B cell (primary cell): Measurements from ENCODE around the gene MFSD2A. TPM values are rescaled to one million over a fixed set of nuclear protein-coding genes. Genes with fewer than 3 reads are reported as not detected.
A peak's percentile ranks its signal among the peaks of the same experiment; 100 is the strongest.
"Not testable (repeated sequence)": the region's sequence is repeated elsewhere in the genome, so short reads cannot be mapped to it uniquely, and the experiment has no call there.

Experiments
- ATAC-seq: fragments of 200-7000 bp; cut with Tn5 transposase; one replicate; pipeline ENCODE4 v1.10.0; 2021; ENCODE audit warnings: low read depth, mild to moderate bottlenecking, moderate number of reproducible peaks, moderate library complexity
- CTCF ChIA-PET: fragments of 350-600 bp; sonication (Branson Sonifier 250); formaldehyde crosslinking; loops from one replicate; lab custom pipeline; 2021; ENCODE audit warnings: antibody characterized with exemption, inconsistent platforms; lab: Charles Lee
- POLR2A ChIA-PET: fragments of 350-600 bp; sonication (Branson Sonifier 250); formaldehyde crosslinking; loops from one replicate; lab custom pipeline; 2021; ENCODE audit warnings: antibody characterized with exemption; lab: Charles Lee
- DNase-seq: peaks from one replicate; pipeline ENCODE4 v3.0.0; 2013
- H2AFZ ChIP-seq: 2 replicates; pipeline ENCODE4 v1.6.1; 2012; ENCODE audit warnings: mild to moderate bottlenecking, low read depth, low read length; ENCODE audit not compliant: insufficient read depth, poor library complexity, severe bottlenecking
- H3K27ac ChIP-seq, 2 donors: 1 replicate in 1 of 2; 2 replicates in 1 of 2; pipeline ENCODE4 v1.5.1; 2012 to 2013; ENCODE audit warnings: low read length in 2 of 2, mild to moderate bottlenecking in 2 of 2, moderate library complexity in 1 of 2
- H3K27me3 ChIP-seq, 4 experiments: fragments of 200-600 bp in 1 of 4; sonication (generic) in 1 of 4; replicated peaks in 1 of 4; 1 replicate in 2 of 4; 2 replicates in 2 of 4; pipeline versions ENCODE4 v1.6.1 to v1.7.0; 2013 to 2016; ENCODE audit warnings: low read length in 3 of 4, mild to moderate bottlenecking in 2 of 4, mixed read lengths in 1 of 4, moderate library complexity in 1 of 4; ENCODE audit not compliant: insufficient read depth in 4 of 4, control insufficient read depth in 3 of 4; ENCODE audit errors: control extremely low read depth in 1 of 4
- H3K36me3 ChIP-seq, 2 experiments: replicated peaks in 1 of 2; 1 replicate in 1 of 2; 2 replicates in 1 of 2; pipeline versions ENCODE4 v1.6.1 to v1.7.1; 2013; ENCODE audit warnings: low read length in 1 of 2; ENCODE audit not compliant: insufficient read depth in 2 of 2, control insufficient read depth in 1 of 2; ENCODE audit errors: control extremely low read depth in 1 of 2, extremely low read depth in 1 of 2
- H3K4me1 ChIP-seq, 2 donors: fragments of 200-600 bp in 1 of 2; sonication (generic) in 1 of 2; 1 replicate in 1 of 2; 2 replicates in 1 of 2; pipeline versions ENCODE4 v1.5.1 to v1.6.1; 2013 to 2017; ENCODE audit warnings: low read length in 2 of 2; ENCODE audit not compliant: control insufficient read depth in 2 of 2, insufficient read depth in 2 of 2
- H3K4me2 ChIP-seq: replicated peaks from 2 replicates; pipeline ENCODE3; 2012; ENCODE audit warnings: mild to moderate bottlenecking, low read depth, low read length; ENCODE audit not compliant: poor library complexity, severe bottlenecking
- H3K4me3 ChIP-seq, 5 experiments: fragments of 200-600 bp in 1 of 5; sonication (generic) in 1 of 5; 1 replicate in 3 of 5; 2 replicates in 2 of 5; pipeline versions ENCODE4 v1.5.1 to v1.7.0; 2011 to 2016; ENCODE audit warnings: low read length in 4 of 5, mild to moderate bottlenecking in 4 of 5, low read depth in 2 of 5, control low read depth in 1 of 5, moderate library complexity in 1 of 5; ENCODE audit not compliant: insufficient read depth in 1 of 5; ENCODE audit errors: control extremely low read depth in 1 of 5, extremely low read depth in 1 of 5
- H3K79me2 ChIP-seq: fragments of 200-600 bp; sonication (generic); one replicate; pipeline ENCODE4 v1.6.0; 2016; ENCODE audit warnings: low read length; ENCODE audit not compliant: control insufficient read depth, insufficient read depth
- H3K9ac ChIP-seq: fragments of 200-600 bp; sonication (generic); 2 replicates; pipeline ENCODE4 v1.6.1; 2017; ENCODE audit warnings: mild to moderate bottlenecking, low read length, moderate library complexity
- H3K9me3 ChIP-seq, 3 donors: one replicate each; pipeline versions ENCODE4 v1.6.1 to v1.7.1; 2013; ENCODE audit warnings: low read length in 2 of 3; ENCODE audit not compliant: control insufficient read depth in 2 of 3, insufficient read depth in 1 of 3; ENCODE audit errors: control extremely low read depth in 1 of 3
- H4K20me1 ChIP-seq: 2 replicates; pipeline ENCODE4 v1.6.0; 2012; ENCODE audit warnings: mild to moderate bottlenecking, low read length; ENCODE audit not compliant: insufficient read depth, control insufficient read depth, poor library complexity, severe bottlenecking
- H3K27ac Mint-ChIP-seq: one replicate; pipeline ENCODE4 v1.8.0; 2021; ENCODE audit warnings: mixed read lengths
- H3K27me3 Mint-ChIP-seq: one replicate; pipeline ENCODE4 v1.8.0; 2021; ENCODE audit warnings: mixed read lengths
- H3K4me1 Mint-ChIP-seq: one replicate; pipeline ENCODE4 v1.8.0; 2021; ENCODE audit warnings: mixed read lengths
- H3K4me3 Mint-ChIP-seq: one replicate; pipeline ENCODE4 v1.8.0; 2021; ENCODE audit warnings: mixed read lengths
- H3K9me3 Mint-ChIP-seq: one replicate; pipeline ENCODE4 v1.8.0; 2022; ENCODE audit warnings: mixed read lengths; ENCODE audit not compliant: insufficient read depth
- CTCF ChIP-seq: fragments of 200-600 bp; IDR thresholded peaks from one replicate; pipeline ENCODE4 v1.8.0; 2022; ENCODE audit warnings: antibody characterized with exemption, mild to moderate bottlenecking
- EZH2 ChIP-seq: IDR thresholded peaks from 2 replicates; pipeline ENCODE4 v1.6.1; 2012; ENCODE audit warnings: borderline replicate concordance, low read depth, mild to moderate bottlenecking, moderate library complexity, low read length; ENCODE audit not compliant: insufficient read depth, poor library complexity, severe bottlenecking
- WGBS: methylation state at CpG from one replicate; pipeline ENCODE4 v1.1.5; 2013; ENCODE audit warnings: missing lambda C conversion rate; ENCODE audit not compliant: insufficient coverage; 5-methylcytosine and 5-hydroxymethylcytosine counted together
- intact Hi-C: fragments of 100-400 bp; cut with micrococcal nuclease; formaldehyde crosslinking; loops from one replicate; pipeline ENCODE4 v1.10.0; 2022
- polyA plus RNA-seq: library from polyadenylated mRNA; depleted of rRNA; stranded (reverse); fragments of >200 nt; gene quantifications from 2 replicates; pipeline ENCODE4 v1.2.3, GENCODE V29; 2012
- total RNA-seq, 2 donors: library from RNA; stranded (reverse); fragments of 120-200 nt in 1 of 2; gene quantifications; 1 replicate in 1 of 2; 2 replicates in 1 of 2; pipeline versions ENCODE4 v1.2.3 to v1.2.4, GENCODE V29; 2013 to 2022

Gene MFSD2A
- total and polyA plus RNA-seq, 2 donors (not counting 1 experiment from before 2014, with no cell fraction given) = 1.8 to 3.9 TPM

- Histone ChIP-seq H3K4me2 (peak overlapping the region; percentile 77), H3K36me3 (no peaks in the 10 kb centered on the region), H3K9ac (peak overlapping the region; percentile 44), H3K27me3 (no peaks in the 10 kb centered on the region), H3K4me1 (peaks cover 25 to 46% of the 10 kb centered on the region in 2 donors), H3K4me3 (peak overlapping the region; percentile 6 to 34 (median 26)), H3K27ac (peak overlapping the region; percentile 71 to 73), H3K79me2 (peaks cover 17% of the 10 kb centered on the region), H4K20me1 (no peaks in the 10 kb centered on the region), H2AFZ (peak overlapping the region; percentile 86), H3K9me3 (peaks cover 0 to 4% (median 0%) of the 10 kb centered on the region in 3 donors)
- intact Hi-C loops = loop anchor here (1.0 kb wide), 1 partner anchor 77 kb away; the partner anchor contains the start of gene TRIT1
- Mint-ChIP-seq H3K27me3 (no peaks in the 10 kb centered on the region), H3K4me1 (peaks cover 47% of the 10 kb centered on the region), H3K27ac (peak overlapping the region; percentile 93), H3K4me3 (peak overlapping the region; percentile 77), H3K9me3 (no peaks in the 10 kb centered on the region)
- DNase-seq (peak; percentile 88), ATAC-seq (peak; percentile 95)
- TF ChIP-seq EZH2 (no peak), CTCF (no peak)
- WGBS = 12% methylated on average over 10 of the region's 13 CpGs
- ChIA-PET POLR2A (interaction anchor here (0.7 to 1.0 kb wide), 3 partner anchors 51 to 548 kb away, joined by 3 to 10 read pairs (median 4); partner anchors contain the start of gene EXO5), CTCF (interaction anchor here (0.6 to 5.2 kb wide), 5 partner anchors 11 to 79 kb away, joined by 3 to 27 read pairs (median 6); no protein-coding TSS in a partner anchor)
Measured at GRCh38 chr1:39960431-39960958, 5.5 kb downstream of the MFSD2A start.

GRCh38 chr1:39962450-39962825 is 7.5 kb downstream of the MFSD2A start:
- TF ChIP-seq EZH2 = no peak
- no peak for TF ChIP-seq CTCF
- Histone ChIP-seq H3K9ac (no peak overlapping the region), H3K36me3 (no peaks in the 10 kb centered on the region), H3K79me2 (peaks cover 7% of the 10 kb centered on the region), H3K27me3 (no peaks in the 10 kb centered on the region), H2AFZ (no peak overlapping the region), H3K9me3 (peaks cover 0 to 4% (median 0%) of the 10 kb centered on the region in 3 donors), H3K4me2 (no peak overlapping the region), H3K4me1 (peaks cover 14 to 35% of the 10 kb centered on the region in 2 donors), H3K27ac (no peak overlapping the region), H3K4me3 (no peak overlapping the region), H4K20me1 (no peaks in the 10 kb centered on the region)
- Mint-ChIP-seq H3K9me3 (no peaks in the 10 kb centered on the region), H3K27me3 (no peaks in the 10 kb centered on the region), H3K4me3 (no peak overlapping the region), H3K4me1 (peaks cover 31% of the 10 kb centered on the region), H3K27ac (no peak overlapping the region)
- ATAC-seq = no peak
- ChIA-PET CTCF (interaction anchor here (0.6 to 5.2 kb wide), 4 partner anchors 10 to 70 kb away, joined by 3 to 27 read pairs (median 4); no protein-coding TSS in a partner anchor), POLR2A (no interaction called here)
- no peak for DNase-seq
- intact Hi-C loops = no loop called here
- WGBS = over 99% methylated on average over 16 of the region's 17 CpGs

- WGBS = 96% methylated on average over 8 of the region's 13 CpGs
- H3K27me3 ChIP-seq, H3K4me2 ChIP-seq, H4K20me1 ChIP-seq, H3K27ac Mint-ChIP-seq, H3K9me3 ChIP-seq, H3K27ac ChIP-seq, POLR2A ChIA-PET, H3K4me3 ChIP-seq, H3K9ac ChIP-seq, H3K79me2 ChIP-seq, H2AFZ ChIP-seq, H3K27me3 Mint-ChIP-seq, intact Hi-C loops, ATAC-seq, H3K9me3 Mint-ChIP-seq, H3K36me3 ChIP-seq, H3K4me3 Mint-ChIP-seq, DNase-seq: not testable (repeated sequence)
- peaks cover 26% of the 10 kb centered on the region for H3K4me1 Mint-ChIP-seq
- CTCF ChIA-PET = interaction anchor here (1.1 to 2.9 kb wide), 4 partner anchors 9 to 69 kb away, joined by 3 to 15 read pairs (median 4); no protein-coding TSS in a partner anchor
- H3K4me1 ChIP-seq = peaks cover 14 to 38% of the 10 kb centered on the region in 2 donors
Measured at GRCh38 chr1:39962964-39963363, 8.0 kb downstream of the MFSD2A start.
